AG04450 (cell line): Measurements from ENCODE around the gene INPP5E. TPM values are rescaled to one million over a fixed set of nuclear protein-coding genes. Genes with fewer than 3 reads are reported as not detected.

Experiments
- CTCF ChIA-PET: fragments of 300-600, 350-600 bp; formaldehyde crosslinking; extraction: SDS; loops from one replicate; lab custom pipeline; 2022; ENCODE audit warnings: antibody characterized with exemption, inconsistent platforms; lab: Charles Lee
- POLR2A ChIA-PET: fragments of 350-600 bp; formaldehyde crosslinking; extraction: SDS; loops from one replicate; lab custom pipeline; 2021; ENCODE audit warnings: antibody characterized with exemption, inconsistent platforms; lab: Yijun Ruan, JAX
- DNase-seq: peaks from one replicate; pipeline ENCODE4 v3.0.0-alpha.2; 2011; ENCODE audit warnings: low read depth, low spot score
- H3K27ac ChIP-seq: one replicate; pipeline ENCODE4 v1.5.1; 2012; ENCODE audit warnings: low read depth, low read length, control low read depth
- H3K27me3 ChIP-seq: one replicate; pipeline ENCODE4 v1.6.0; 2012; ENCODE audit warnings: low read length; ENCODE audit not compliant: control insufficient read depth, insufficient read depth
- H3K4me3 ChIP-seq: 2 replicates; pipeline ENCODE4 v1.5.1; 2011; ENCODE audit warnings: mild to moderate bottlenecking, low read depth, low read length, control low read depth
- H3K9me3 ChIP-seq: 2 replicates; pipeline ENCODE4 v1.5.1; 2012; ENCODE audit warnings: low read length; ENCODE audit not compliant: control insufficient read depth, insufficient read depth
- polyA plus RNA-seq: library from polyadenylated mRNA; depleted of rRNA; stranded (reverse); fragments of >200 nt; gene quantifications from 2 replicates; pipeline ENCODE4 v1.2.3, GENCODE V29; 2011
- TF ChIP-seq, protein P1 (sequence below): IDR thresholded peaks from 2 replicates; pipeline ENCODE4 v1.5.1; 2011; ENCODE audit warnings: low read depth, low read length, control low read depth, inconsistent platforms

The INPP5E gene
- polyA plus RNA-seq, 1 experiment, result 4.3 TPM

DNA sequence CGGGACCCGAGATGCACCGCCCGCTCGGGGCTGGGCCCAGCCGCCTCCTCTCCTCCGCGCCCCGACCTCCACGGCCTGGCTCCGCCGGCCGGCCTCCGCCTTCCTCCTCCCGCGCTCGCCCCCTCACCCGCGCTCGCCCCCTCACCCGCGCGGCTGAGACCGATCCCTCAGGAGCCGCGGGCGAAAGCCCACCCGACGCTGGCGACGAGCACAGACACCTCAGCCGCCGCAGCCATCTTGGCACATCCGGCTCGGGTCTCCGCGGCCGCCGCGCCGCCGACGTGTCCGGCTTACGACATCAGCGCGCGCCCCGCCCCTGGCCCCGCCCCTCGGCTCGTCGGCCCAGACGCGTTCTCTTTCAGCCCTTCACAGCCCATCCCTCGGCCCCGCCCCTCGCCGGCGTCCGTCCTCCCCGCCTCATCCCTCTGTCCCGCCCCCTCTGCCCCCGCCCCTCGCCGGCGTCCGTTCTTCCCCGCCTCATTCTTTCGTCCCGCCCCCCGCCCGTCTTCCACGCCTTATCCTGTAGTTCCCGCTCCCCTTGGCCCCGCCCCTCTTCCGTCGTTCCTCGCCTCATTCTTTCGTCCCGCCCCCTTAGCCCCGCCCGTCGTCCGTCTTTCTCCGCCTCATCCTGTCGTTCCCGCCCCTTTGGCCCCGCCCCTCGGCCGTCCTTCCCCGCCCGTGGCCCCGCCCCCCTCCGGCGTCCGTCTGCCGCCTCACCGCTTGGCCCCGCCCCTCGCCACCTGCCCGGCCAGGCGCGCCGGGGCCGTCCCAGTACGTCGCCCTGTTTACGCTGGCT is 43.3 kb upstream of the INPP5E start, which contains the start of gene SEC16A:
TSS of gene SEC16A (minus strand) at position 248 of the 796 bp plus-strand sequence. CDS start 5,425 bp downstream, outside the sequence.
- H3K27ac ChIP-seq, result peak within 1 kb of the TSS; percentile 99
- peaks cover 15% of the 10 kb centered on the region for H3K27me3 ChIP-seq
- H3K9me3 ChIP-seq, result no peaks in the 10 kb centered on the region; the same call in 1 of the 2 replicates
- ChIA-PET POLR2A (interaction anchor here (0.7 to 1.1 kb wide), 4 partner anchors 9 to 159 kb away, joined by 3 to 7 read pairs (median 3); no protein-coding TSS in a partner anchor), CTCF (interaction anchor here (1.8 to 6.7 kb wide), 3 partner anchors 149 to 189 kb away, joined by 5 to 73 read pairs (median 55); no protein-coding TSS in a partner anchor)
- H3K4me3 ChIP-seq, result peak within 1 kb of the TSS; percentile 84
- peak; percentile 97 for DNase-seq
- TF ChIP-seq, protein P1, sequence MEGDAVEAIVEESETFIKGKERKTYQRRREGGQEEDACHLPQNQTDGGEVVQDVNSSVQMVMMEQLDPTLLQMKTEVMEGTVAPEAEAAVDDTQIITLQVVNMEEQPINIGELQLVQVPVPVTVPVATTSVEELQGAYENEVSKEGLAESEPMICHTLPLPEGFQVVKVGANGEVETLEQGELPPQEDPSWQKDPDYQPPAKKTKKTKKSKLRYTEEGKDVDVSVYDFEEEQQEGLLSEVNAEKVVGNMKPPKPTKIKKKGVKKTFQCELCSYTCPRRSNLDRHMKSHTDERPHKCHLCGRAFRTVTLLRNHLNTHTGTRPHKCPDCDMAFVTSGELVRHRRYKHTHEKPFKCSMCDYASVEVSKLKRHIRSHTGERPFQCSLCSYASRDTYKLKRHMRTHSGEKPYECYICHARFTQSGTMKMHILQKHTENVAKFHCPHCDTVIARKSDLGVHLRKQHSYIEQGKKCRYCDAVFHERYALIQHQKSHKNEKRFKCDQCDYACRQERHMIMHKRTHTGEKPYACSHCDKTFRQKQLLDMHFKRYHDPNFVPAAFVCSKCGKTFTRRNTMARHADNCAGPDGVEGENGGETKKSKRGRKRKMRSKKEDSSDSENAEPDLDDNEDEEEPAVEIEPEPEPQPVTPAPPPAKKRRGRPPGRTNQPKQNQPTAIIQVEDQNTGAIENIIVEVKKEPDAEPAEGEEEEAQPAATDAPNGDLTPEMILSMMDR, result no peak

- ChIA-PET CTCF (no interaction called here), POLR2A (no interaction called here)
- TF ChIP-seq, protein P1, result no peak
- DNase-seq, result no peak
- Histone ChIP-seq H3K9me3 (no peaks in the 10 kb centered on the region; the same call in 1 of the 2 replicates), H3K27me3 (peaks cover 8% of the 10 kb centered on the region), H3K27ac (peak overlapping the region; percentile 87), H3K4me3 (peak overlapping the region; percentile 84)
Measured at GRCh38 chr9:136482046-136482792, 42.6 kb upstream of the INPP5E start.

DNA sequence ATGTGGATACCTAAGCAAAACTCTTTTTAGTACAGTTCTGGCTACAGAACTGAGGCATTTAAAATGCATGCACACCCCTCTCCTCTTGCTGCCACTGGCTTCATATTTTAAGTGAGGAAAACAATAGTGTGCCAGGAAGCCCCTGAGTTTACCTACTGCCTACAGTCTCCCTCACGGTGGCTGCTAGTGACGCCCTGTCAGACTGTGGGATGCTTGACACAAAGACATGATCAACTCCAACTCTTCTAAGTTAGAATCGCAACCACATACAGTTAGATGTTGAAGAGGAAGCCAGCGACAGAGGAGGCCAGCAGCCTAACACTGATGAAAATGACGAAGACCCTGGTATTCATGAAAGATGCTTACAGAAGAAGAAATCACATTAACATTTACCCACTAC is 41.9 kb upstream of the INPP5E start:
- TF ChIP-seq, protein P1, result no peak
- H3K27ac ChIP-seq, result no peak overlapping the region
- ChIA-PET CTCF (no interaction called here), POLR2A (no interaction called here)
- no peaks in the 10 kb centered on the region; the same call in 1 of the 2 replicates for H3K9me3 ChIP-seq
- peak overlapping the region; percentile 84 for H3K4me3 ChIP-seq
- DNase-seq, result no peak
- H3K27me3 ChIP-seq, result peaks cover 4% of the 10 kb centered on the region

DNA sequence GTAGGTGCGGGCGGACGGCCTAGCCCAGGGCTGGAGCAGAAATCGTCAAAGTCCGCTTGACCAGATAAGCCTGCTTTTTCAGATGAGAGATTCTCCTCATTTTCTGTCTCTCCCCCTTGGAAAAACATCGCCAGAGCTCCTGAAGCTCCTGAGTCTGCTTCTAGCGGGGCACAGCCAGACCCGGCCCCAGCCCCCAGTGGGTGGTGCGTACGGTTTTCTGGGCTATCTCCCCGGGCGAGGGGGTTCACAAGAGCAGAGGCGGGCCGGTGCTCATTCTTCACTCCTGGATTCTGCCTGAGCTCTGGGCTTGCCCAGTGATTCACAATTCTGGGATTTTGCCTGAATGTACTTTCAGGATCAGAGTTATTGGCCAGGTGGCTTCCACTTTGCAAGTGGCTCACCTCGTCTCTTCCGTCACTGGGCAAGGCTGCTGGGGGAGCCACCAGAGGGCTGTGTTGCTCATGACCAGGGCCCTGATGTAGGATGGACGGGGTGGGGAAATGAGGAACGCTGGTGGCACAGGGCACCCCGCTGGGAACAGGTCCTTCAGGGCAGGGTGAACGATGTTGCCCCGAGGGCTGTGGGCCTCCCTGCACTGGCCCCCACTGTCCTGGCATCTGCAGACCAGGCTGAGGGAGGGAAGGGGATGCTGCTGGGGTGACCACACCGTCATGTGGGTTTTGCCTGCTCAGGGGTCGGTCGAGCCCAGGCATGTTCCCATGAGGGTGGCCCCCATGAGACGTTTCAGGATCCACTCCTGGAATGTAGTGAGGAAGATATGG is 36.9 kb upstream of the INPP5E start:
- TF ChIP-seq, protein P1, result no peak
- POLR2A ChIA-PET, result no interaction called here
- no peak overlapping the region for H3K27ac ChIP-seq
- no peaks in the 10 kb centered on the region; the same call in 1 of the 2 replicates for H3K9me3 ChIP-seq
- CTCF ChIA-PET, result no interaction called here
- no peak overlapping the region for H3K4me3 ChIP-seq
- no peaks in the 10 kb centered on the region for H3K27me3 ChIP-seq
- no peak for DNase-seq
